ENCODE results near the gene LRPAP1. TPM values are rescaled to one million over a fixed set of nuclear protein-coding genes. Genes with fewer than 3 reads are reported as not detected.
"Not testable (repeated sequence)": the region's sequence is repeated elsewhere in the genome, so short reads cannot be mapped to it uniquely, and the experiment has no call there.

The LRPAP1 gene
- total and polyA plus RNA-seq, 2 donors (not counting 1 experiment from before 2014, with no cell fraction given), result 64.6 to 86.8 TPM

DNA sequence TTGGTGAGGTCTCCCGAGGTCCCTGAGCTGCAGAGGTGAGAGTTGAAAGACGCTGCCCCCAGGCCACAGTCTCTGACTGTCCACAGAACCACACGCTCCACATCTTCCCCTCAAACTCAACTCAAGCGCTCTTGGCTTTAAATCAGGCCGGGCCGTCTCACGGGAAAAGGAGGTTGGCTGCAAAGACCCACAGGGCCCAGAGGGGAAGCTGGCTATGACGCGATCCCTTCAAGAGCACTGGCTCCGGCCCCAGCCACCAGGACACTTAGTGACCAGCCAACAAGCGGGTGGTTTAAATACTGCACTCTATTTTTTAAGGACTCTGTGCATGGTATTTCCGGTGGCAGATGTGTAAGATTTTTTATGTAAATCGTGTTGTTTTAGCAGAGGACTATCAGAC is 19.9 kb downstream of the LRPAP1 start:
- peaks cover 30% of the 10 kb centered on the region for H4K20me1 ChIP-seq (ENCODE audit: control insufficient read depth, insufficient read depth, low read length, poor library complexity, severe bottlenecking)
- intact Hi-C loops (cut with micrococcal nuclease), result no loop called here
- H3K79me2 ChIP-seq (ENCODE audit: control insufficient read depth, insufficient read depth, low read length), result peaks cover 12% of the 10 kb centered on the region
- TF ChIP-seq, protein P1, sequence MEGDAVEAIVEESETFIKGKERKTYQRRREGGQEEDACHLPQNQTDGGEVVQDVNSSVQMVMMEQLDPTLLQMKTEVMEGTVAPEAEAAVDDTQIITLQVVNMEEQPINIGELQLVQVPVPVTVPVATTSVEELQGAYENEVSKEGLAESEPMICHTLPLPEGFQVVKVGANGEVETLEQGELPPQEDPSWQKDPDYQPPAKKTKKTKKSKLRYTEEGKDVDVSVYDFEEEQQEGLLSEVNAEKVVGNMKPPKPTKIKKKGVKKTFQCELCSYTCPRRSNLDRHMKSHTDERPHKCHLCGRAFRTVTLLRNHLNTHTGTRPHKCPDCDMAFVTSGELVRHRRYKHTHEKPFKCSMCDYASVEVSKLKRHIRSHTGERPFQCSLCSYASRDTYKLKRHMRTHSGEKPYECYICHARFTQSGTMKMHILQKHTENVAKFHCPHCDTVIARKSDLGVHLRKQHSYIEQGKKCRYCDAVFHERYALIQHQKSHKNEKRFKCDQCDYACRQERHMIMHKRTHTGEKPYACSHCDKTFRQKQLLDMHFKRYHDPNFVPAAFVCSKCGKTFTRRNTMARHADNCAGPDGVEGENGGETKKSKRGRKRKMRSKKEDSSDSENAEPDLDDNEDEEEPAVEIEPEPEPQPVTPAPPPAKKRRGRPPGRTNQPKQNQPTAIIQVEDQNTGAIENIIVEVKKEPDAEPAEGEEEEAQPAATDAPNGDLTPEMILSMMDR (IDR thresholded peaks at IDR 0.05), result no peak
- no peak for TF ChIP-seq EZH2 (IDR thresholded peaks at IDR 0.05; ENCODE audit: borderline replicate concordance, insufficient read depth, low read depth, low read length, poor library complexity, severe bottlenecking)
- POLR2A ChIA-PET, result no interaction called here
- Mint-ChIP-seq H3K27me3 (no peaks in the 10 kb centered on the region), H3K4me3 (no peak overlapping the region), H3K4me1 (peaks cover 1% of the 10 kb centered on the region), H3K27ac (no peak overlapping the region), H3K9me3 (ENCODE audit: insufficient read depth) (no peaks in the 10 kb centered on the region)
- no peak overlapping the region for H3K4me2 ChIP-seq (replicated peaks; ENCODE audit: low read depth, low read length, poor library complexity, severe bottlenecking)
- no peak overlapping the region for H3K4me3 ChIP-seq (ENCODE audit: control extremely low read depth in 1 of 5, extremely low read depth in 1 of 5, insufficient read depth in 1 of 5, low read depth in 2 of 5, low read length in 4 of 5)
- H3K9me3 ChIP-seq (ENCODE audit: control extremely low read depth in 1 of 3, control insufficient read depth in 2 of 3, insufficient read depth in 1 of 3, low read length in 2 of 3), result peaks cover 0 to 5% (median 0%) of the 10 kb centered on the region in 3 donors
- no peak for ATAC-seq (ENCODE audit: low read depth)
- DNase-seq, result no peak
- H3K4me1 ChIP-seq (ENCODE audit: control insufficient read depth in 2 of 2, insufficient read depth in 2 of 2, low read length in 2 of 2), result no peaks in the 10 kb centered on the region
- CTCF ChIA-PET, result interaction anchor here (4.1 kb wide), 1 partner anchor 32 kb away, joined by 17 read pairs; no protein-coding TSS in a partner anchor
- no peaks in the 10 kb centered on the region for H3K27me3 ChIP-seq (replicated peaks in 1 of 4; ENCODE audit: control extremely low read depth in 1 of 4, control insufficient read depth in 3 of 4, insufficient read depth in 4 of 4, low read length in 3 of 4)
- WGBS (ENCODE audit: insufficient coverage), result over 99% methylated on average over 13 of the region's 13 CpGs
- peaks cover 2 to 75% of the 10 kb centered on the region in 2 experiments for H3K36me3 ChIP-seq (replicated peaks in 1 of 2; ENCODE audit: control extremely low read depth in 1 of 2, control insufficient read depth in 1 of 2, extremely low read depth in 1 of 2, insufficient read depth in 2 of 2, low read length in 1 of 2)
- no peak overlapping the region for H3K9ac ChIP-seq (ENCODE audit: low read length)
- no peak overlapping the region for H2AFZ ChIP-seq (ENCODE audit: insufficient read depth, low read depth, low read length, poor library complexity, severe bottlenecking)
- no peak overlapping the region for H3K27ac ChIP-seq (ENCODE audit: low read length in 2 of 2)

- H3K27ac ChIP-seq (ENCODE audit: low read length in 2 of 2); POLR2A ChIA-PET; intact Hi-C loops (cut with micrococcal nuclease); H3K4me2 ChIP-seq (replicated peaks; ENCODE audit: low read depth, low read length, poor library complexity, severe bottlenecking); H2AFZ ChIP-seq (ENCODE audit: insufficient read depth, low read depth, low read length, poor library complexity, severe bottlenecking); H3K4me3 Mint-ChIP-seq; ATAC-seq (ENCODE audit: low read depth); H3K27me3 Mint-ChIP-seq; H3K27ac Mint-ChIP-seq; H3K9me3 Mint-ChIP-seq (ENCODE audit: insufficient read depth); CTCF ChIA-PET; H3K9me3 ChIP-seq (ENCODE audit: control extremely low read depth in 1 of 3, control insufficient read depth in 2 of 3, insufficient read depth in 1 of 3, low read length in 2 of 3); H3K27me3 ChIP-seq (replicated peaks in 1 of 4; ENCODE audit: control extremely low read depth in 1 of 4, control insufficient read depth in 3 of 4, insufficient read depth in 4 of 4, low read length in 3 of 4); H3K4me1 Mint-ChIP-seq; H3K9ac ChIP-seq (ENCODE audit: low read length); H3K4me3 ChIP-seq (ENCODE audit: control extremely low read depth in 1 of 5, extremely low read depth in 1 of 5, insufficient read depth in 1 of 5, low read depth in 2 of 5, low read length in 4 of 5); H3K4me1 ChIP-seq (ENCODE audit: control insufficient read depth in 2 of 2, insufficient read depth in 2 of 2, low read length in 2 of 2); DNase-seq: not testable (repeated sequence)
- Histone ChIP-seq H3K36me3 (replicated peaks in 1 of 2; ENCODE audit: control extremely low read depth in 1 of 2, control insufficient read depth in 1 of 2, extremely low read depth in 1 of 2, insufficient read depth in 2 of 2, low read length in 1 of 2) (peaks cover 2 to 75% of the 10 kb centered on the region in 2 experiments), H3K79me2 (ENCODE audit: control insufficient read depth, insufficient read depth, low read length) (peaks cover 12% of the 10 kb centered on the region), H4K20me1 (ENCODE audit: control insufficient read depth, insufficient read depth, low read length, poor library complexity, severe bottlenecking) (peaks cover 26% of the 10 kb centered on the region)
- WGBS (ENCODE audit: insufficient coverage), result 100% methylated on average over 6 of the region's 27 CpGs
Measured at GRCh38 chr4:3511601-3512000, 20.6 kb downstream of the LRPAP1 start.
